Adipocyte (in vitro differentiated cells): ENCODE measurements around the gene RADIL.

ENCODE experiments used
- DNase-seq: peaks from one replicate; pipeline ENCODE4 v3.0.0-alpha.2; 2015; ENCODE audit warnings: low read depth
- H3K27me3 ChIP-seq: replicated peaks from 2 replicates; pipeline ENCODE4 v1.7.0; 2013; ENCODE audit warnings: mild to moderate bottlenecking, low read length, moderate library complexity; ENCODE audit not compliant: control insufficient read depth, insufficient read depth
- H3K36me3 ChIP-seq: 2 replicates; pipeline ENCODE4 v1.7.0; 2013; ENCODE audit warnings: low read length, mild to moderate bottlenecking, moderate library complexity; ENCODE audit not compliant: control insufficient read depth, insufficient read depth, severe bottlenecking
- H3K4me1 ChIP-seq: 2 replicates; pipeline ENCODE4 v1.7.0; 2013; ENCODE audit warnings: mild to moderate bottlenecking, low read length, moderate library complexity; ENCODE audit not compliant: control insufficient read depth, insufficient read depth
- H3K4me3 ChIP-seq: 2 replicates; pipeline ENCODE4 v1.7.0; 2013; ENCODE audit warnings: mild to moderate bottlenecking, low read length, moderate library complexity
- H3K9ac ChIP-seq: 2 replicates; pipeline ENCODE4 v1.7.0; 2013; ENCODE audit warnings: mild to moderate bottlenecking, low read length, moderate library complexity
- H3K9me3 ChIP-seq: 2 replicates; pipeline ENCODE4 v1.7.0; 2013; ENCODE audit warnings: mild to moderate bottlenecking, low read length, moderate library complexity; ENCODE audit not compliant: control insufficient read depth

RADIL gene

GRCh38 chr7:4835398-4836205, 47.9 kb downstream of the RADIL start:
- DNase-seq = no peak

GRCh38 chr7:4834601-4835397, 48.7 kb downstream of the RADIL start:
- H3K4me3 ChIP-seq = no peak overlapping the region
- no peaks in the 10 kb centered on the region for H3K27me3 ChIP-seq
- H3K36me3 ChIP-seq = no peaks in the 10 kb centered on the region
- H3K9me3 ChIP-seq = no peaks in the 10 kb centered on the region
- H3K9ac ChIP-seq = no peak overlapping the region
- no peak for DNase-seq
- no peaks in the 10 kb centered on the region for H3K4me1 ChIP-seq

More at GRCh38 chr7:4835398-4836205, 47.9 kb downstream of the RADIL start:
- Histone ChIP-seq H3K4me1 (no peaks in the 10 kb centered on the region), H3K9me3 (no peaks in the 10 kb centered on the region), H3K9ac (no peak overlapping the region), H3K27me3 (no peaks in the 10 kb centered on the region), H3K36me3 (no peaks in the 10 kb centered on the region), H3K4me3 (no peak overlapping the region)

GRCh38 chr7:4833691-4834600, 49.6 kb downstream of the RADIL start:
- H3K4me1 ChIP-seq = no peaks in the 10 kb centered on the region
- no peak for DNase-seq
- no peak overlapping the region for H3K4me3 ChIP-seq
- no peak overlapping the region for H3K9ac ChIP-seq
- H3K9me3 ChIP-seq = no peaks in the 10 kb centered on the region
- no peaks in the 10 kb centered on the region for H3K27me3 ChIP-seq
- no peaks in the 10 kb centered on the region for H3K36me3 ChIP-seq

GRCh38 chr7:4833176-4833575, 50.3 kb downstream of the RADIL start:
- Histone ChIP-seq H3K36me3 (no peaks in the 10 kb centered on the region), H3K4me1 (no peaks in the 10 kb centered on the region), H3K4me3 (no peak overlapping the region), H3K9ac (no peak overlapping the region), H3K9me3 (no peaks in the 10 kb centered on the region), H3K27me3 (no peaks in the 10 kb centered on the region)
- no peak for DNase-seq

- H3K9me3 ChIP-seq = no peaks in the 10 kb centered on the region
- no peak for DNase-seq
Measured at GRCh38 chr7:4832711-4833110, 50.8 kb downstream of the RADIL start.

GRCh38 chr7:4831723-4832495, 51.6 kb downstream of the RADIL start:
- no peaks in the 10 kb centered on the region for H3K4me1 ChIP-seq
- H3K36me3 ChIP-seq = no peaks in the 10 kb centered on the region
- no peak overlapping the region for H3K4me3 ChIP-seq
- no peaks in the 10 kb centered on the region for H3K9me3 ChIP-seq
- no peak overlapping the region for H3K9ac ChIP-seq
- DNase-seq = no peak
- H3K27me3 ChIP-seq = no peaks in the 10 kb centered on the region

More at GRCh38 chr7:4832711-4833110, 50.8 kb downstream of the RADIL start:
- Histone ChIP-seq H3K4me3 (no peak overlapping the region), H3K4me1 (no peaks in the 10 kb centered on the region), H3K9ac (no peak overlapping the region), H3K36me3 (no peaks in the 10 kb centered on the region), H3K27me3 (no peaks in the 10 kb centered on the region)

GRCh38 chr7:4830176-4830575, 53.3 kb downstream of the RADIL start:
- Histone ChIP-seq H3K4me1 (no peaks in the 10 kb centered on the region), H3K4me3 (no peak overlapping the region), H3K9me3 (no peaks in the 10 kb centered on the region), H3K27me3 (no peaks in the 10 kb centered on the region), H3K36me3 (no peaks in the 10 kb centered on the region), H3K9ac (no peak overlapping the region)
- peak; percentile 25 for DNase-seq

- Histone ChIP-seq H3K4me3 (no peak overlapping the region), H3K9ac (no peak overlapping the region), H3K4me1 (no peaks in the 10 kb centered on the region), H3K9me3 (no peaks in the 10 kb centered on the region), H3K27me3 (no peaks in the 10 kb centered on the region), H3K36me3 (no peaks in the 10 kb centered on the region)
- DNase-seq = no peak
Measured at GRCh38 chr7:4828720-4829383, 54.7 kb downstream of the RADIL start.

GRCh38 chr7:4825081-4825480, 58.4 kb downstream of the RADIL start:
- Histone ChIP-seq H3K9me3 (no peaks in the 10 kb centered on the region), H3K4me3 (no peak overlapping the region)

GRCh38 chr7:4824120-4824775, 59.3 kb downstream of the RADIL start:
- Histone ChIP-seq H3K9ac (no peak overlapping the region), H3K36me3 (no peaks in the 10 kb centered on the region)
- DNase-seq = no peak

More at GRCh38 chr7:4825081-4825480, 58.4 kb downstream of the RADIL start:
- Histone ChIP-seq H3K4me1 (no peaks in the 10 kb centered on the region), H3K9ac (no peak overlapping the region), H3K36me3 (no peaks in the 10 kb centered on the region), H3K27me3 (peaks cover 4% of the 10 kb centered on the region)
- no peak for DNase-seq

More at GRCh38 chr7:4824120-4824775, 59.3 kb downstream of the RADIL start:
- H3K4me1 ChIP-seq = no peaks in the 10 kb centered on the region
- H3K4me3 ChIP-seq = no peak overlapping the region
- peaks cover 11% of the 10 kb centered on the region for H3K27me3 ChIP-seq
- H3K9me3 ChIP-seq = no peaks in the 10 kb centered on the region
